Measurements from ENCODE around the gene LTO1.

GRCh38 chr11:69677749-69678148, 2.6 kb upstream of the LTO1 start:
- TF ChIP-seq, protein P1, sequence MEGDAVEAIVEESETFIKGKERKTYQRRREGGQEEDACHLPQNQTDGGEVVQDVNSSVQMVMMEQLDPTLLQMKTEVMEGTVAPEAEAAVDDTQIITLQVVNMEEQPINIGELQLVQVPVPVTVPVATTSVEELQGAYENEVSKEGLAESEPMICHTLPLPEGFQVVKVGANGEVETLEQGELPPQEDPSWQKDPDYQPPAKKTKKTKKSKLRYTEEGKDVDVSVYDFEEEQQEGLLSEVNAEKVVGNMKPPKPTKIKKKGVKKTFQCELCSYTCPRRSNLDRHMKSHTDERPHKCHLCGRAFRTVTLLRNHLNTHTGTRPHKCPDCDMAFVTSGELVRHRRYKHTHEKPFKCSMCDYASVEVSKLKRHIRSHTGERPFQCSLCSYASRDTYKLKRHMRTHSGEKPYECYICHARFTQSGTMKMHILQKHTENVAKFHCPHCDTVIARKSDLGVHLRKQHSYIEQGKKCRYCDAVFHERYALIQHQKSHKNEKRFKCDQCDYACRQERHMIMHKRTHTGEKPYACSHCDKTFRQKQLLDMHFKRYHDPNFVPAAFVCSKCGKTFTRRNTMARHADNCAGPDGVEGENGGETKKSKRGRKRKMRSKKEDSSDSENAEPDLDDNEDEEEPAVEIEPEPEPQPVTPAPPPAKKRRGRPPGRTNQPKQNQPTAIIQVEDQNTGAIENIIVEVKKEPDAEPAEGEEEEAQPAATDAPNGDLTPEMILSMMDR (IDR thresholded peaks at IDR 0.05): no peak
- TF ChIP-seq POLR2A (IDR thresholded peaks at IDR 0.05): no peak
